ENCODE measurements around the gene RASGEF1C. TPM values are rescaled to one million over a fixed set of nuclear protein-coding genes. Genes with fewer than 3 reads are reported as not detected.

Gene RASGEF1C
- total RNA-seq, 4 donors from 2014 or later = 0.58 to 4.0 (median 2.1) TPM

- H3K27me3 ChIP-seq = no peaks in the 10 kb centered on the region
- H3K4me1 ChIP-seq = no peaks in the 10 kb centered on the region
- intact Hi-C loops (cut with DNase I) = no loop called here
- no peaks in the 10 kb centered on the region for H3K9me3 ChIP-seq
- H3K4me3 ChIP-seq (replicated peaks in 1 of 3) = no peak overlapping the region
- DNase-seq = no peak
- WGBS, 2 donors = 92 to 96% methylated on average over 5 to 6 of the region's 6 CpGs
- no peaks in the 10 kb centered on the region for H3K36me3 ChIP-seq
- H3K27ac ChIP-seq = no peak overlapping the region
- TF ChIP-seq CTCF (IDR thresholded peaks at IDR 0.05) (no peak), POLR2A (IDR thresholded peaks at IDR 0.05) (no peak)
These were observed 48.8 kb downstream of the RASGEF1C start for GRCh38 chr5:180160215-180160614.

- H3K9me3 ChIP-seq = no peaks in the 10 kb centered on the region
- intact Hi-C loops (cut with DNase I) = no loop called here
- no peak overlapping the region for H3K27ac ChIP-seq
- no peaks in the 10 kb centered on the region for H3K36me3 ChIP-seq
- H3K27me3 ChIP-seq = no peaks in the 10 kb centered on the region
- 20 to 22% methylated on average over 8 of the region's 8 CpGs for WGBS, 2 donors
- H3K4me1 ChIP-seq = no peaks in the 10 kb centered on the region
- no peak for TF ChIP-seq POLR2A (IDR thresholded peaks at IDR 0.05)
- TF ChIP-seq CTCF (IDR thresholded peaks at IDR 0.05) = no peak
- DNase-seq = peak; percentile 56 to 58
- H3K4me3 ChIP-seq (replicated peaks in 1 of 3) = no peak overlapping the region
These were observed 49.3 kb downstream of the RASGEF1C start for GRCh38 chr5:180159756-180160155.

GRCh38 chr5:180157866-180158265, 51.1 kb downstream of the RASGEF1C start:
- DNase-seq = no peak
- no peak overlapping the region for H3K27ac ChIP-seq
- WGBS, 2 donors = 92 to 96% methylated on average over 6 of the region's 6 CpGs

GRCh38 chr5:180156141-180156540, 52.9 kb downstream of the RASGEF1C start:
- Histone ChIP-seq H3K4me3 (replicated peaks in 1 of 3) (no peak overlapping the region), H3K4me1 (no peaks in the 10 kb centered on the region), H3K36me3 (no peaks in the 10 kb centered on the region), H3K27ac (no peak overlapping the region), H3K9me3 (no peaks in the 10 kb centered on the region), H3K27me3 (no peaks in the 10 kb centered on the region)
- WGBS, 2 donors = 86 to 95% methylated on average over 10 of the region's 10 CpGs
- intact Hi-C loops (cut with DNase I) = no loop called here
- TF ChIP-seq POLR2A (IDR thresholded peaks at IDR 0.05) = no peak
- TF ChIP-seq CTCF (IDR thresholded peaks at IDR 0.05) = no peak
- no peak for DNase-seq

More at GRCh38 chr5:180157866-180158265, 51.1 kb downstream of the RASGEF1C start:
- no peak overlapping the region for H3K4me3 ChIP-seq (replicated peaks in 1 of 3)
- H3K36me3 ChIP-seq = no peaks in the 10 kb centered on the region
- H3K4me1 ChIP-seq = no peaks in the 10 kb centered on the region
- no peaks in the 10 kb centered on the region for H3K9me3 ChIP-seq
- intact Hi-C loops (cut with DNase I) = no loop called here
- H3K27me3 ChIP-seq = no peaks in the 10 kb centered on the region
- TF ChIP-seq POLR2A (IDR thresholded peaks at IDR 0.05) = no peak
- no peak for TF ChIP-seq CTCF (IDR thresholded peaks at IDR 0.05)

- WGBS, 2 donors = 71 to 78% methylated on average over 15 to 17 of the region's 17 CpGs
- H3K27ac ChIP-seq = no peak overlapping the region
- no peak overlapping the region for H3K4me3 ChIP-seq (replicated peaks in 1 of 3)
- TF ChIP-seq CTCF (IDR thresholded peaks at IDR 0.05) = no peak
- TF ChIP-seq POLR2A (IDR thresholded peaks at IDR 0.05) = no peak
- no peaks in the 10 kb centered on the region for H3K9me3 ChIP-seq
- no peaks in the 10 kb centered on the region for H3K36me3 ChIP-seq
- DNase-seq = no peak
- H3K4me1 ChIP-seq = no peaks in the 10 kb centered on the region
- H3K27me3 ChIP-seq = no peaks in the 10 kb centered on the region
- intact Hi-C loops (cut with DNase I) = no loop called here
These were observed 53.6 kb downstream of the RASGEF1C start for GRCh38 chr5:180155365-180155926.
